PC-3 (cell line): Measurements from ENCODE around the gene FCSK.

Source experiments
- CTCF ChIP-seq: fragments of 300-600 bp; sonication (generic); conservative IDR thresholded peaks from 2 replicates; pipeline ENCODE4 v1.5.1; 2017; ENCODE audit warnings: antibody characterized with exemption, low read depth, mild to moderate bottlenecking, low read length
- EZH2 ChIP-seq: fragments of 300-600 bp; sonication (generic); IDR thresholded peaks from one replicate; pipeline ENCODE4 v1.6.1; 2017; ENCODE audit warnings: antibody characterized with exemption, mild to moderate bottlenecking, low read length; ENCODE audit not compliant: unreplicated experiment
- EZH2phosphoT487 ChIP-seq: fragments of 300-600 bp; sonication (generic); IDR thresholded peaks from 2 replicates; pipeline ENCODE4 v1.6.1; 2018; ENCODE audit warnings: mild to moderate bottlenecking, antibody characterized with exemption, low read length, borderline replicate concordance

- no peak for TF ChIP-seq CTCF
- TF ChIP-seq EZH2, result no peak
- TF ChIP-seq EZH2phosphoT487, result no peak
Measured at GRCh38 chr16:70512456-70512855, 58.1 kb downstream of the FCSK start.
